Activated naive CD8-positive, alpha-beta T cell treated with anti-CD3 and anti-CD28 coated beads, Interleukin-2, amount 10 ng/mL, durations not matched to agents 7 days and 5 days (primary cell): ENCODE results near the gene CDKN1C. TPM values are rescaled to one million over a fixed set of nuclear protein-coding genes. Genes with fewer than 3 reads are reported as not detected.
A peak's percentile ranks its signal among the peaks of the same experiment; 100 is the strongest.
"Not testable (repeated sequence)": the region's sequence is repeated elsewhere in the genome, so short reads cannot be mapped to it uniquely, and the experiment has no call there.

Source experiments
- ATAC-seq: fragments of 150-1000 bp; cut with Tn5 transposase; one replicate; pipeline ENCODE4 v1.10.0; 2021; ENCODE audit warnings: low read depth, moderate library complexity
- POLR2A ChIA-PET: fragments of 350-600 bp; sonication (Branson Sonifier 250); formaldehyde crosslinking; loops from one replicate; lab custom pipeline; 2021; ENCODE audit warnings: antibody characterized with exemption; lab: Charles Lee
- DNase-seq: peaks from one replicate; pipeline ENCODE4 v3.0.0; 2021
- H3K27ac Mint-ChIP-seq: one replicate; pipeline ENCODE4 v1.8.0; 2022; ENCODE audit warnings: mild to moderate bottlenecking, mixed read lengths
- H3K27me3 Mint-ChIP-seq: one replicate; pipeline ENCODE4 v1.8.0; 2022; ENCODE audit warnings: mild to moderate bottlenecking, moderate library complexity, mixed read lengths
- H3K36me3 Mint-ChIP-seq: one replicate; pipeline ENCODE4 v1.8.0; 2021; ENCODE audit warnings: mild to moderate bottlenecking, mixed read lengths
- H3K4me1 Mint-ChIP-seq: one replicate; pipeline ENCODE4 v1.8.0; 2021; ENCODE audit warnings: mixed read lengths
- H3K4me3 Mint-ChIP-seq: one replicate; pipeline ENCODE4 v1.8.0; 2022; ENCODE audit warnings: mild to moderate bottlenecking, moderate library complexity, mixed read lengths
- H3K9me3 Mint-ChIP-seq: one replicate; pipeline ENCODE4 v1.8.0; 2021; ENCODE audit warnings: mixed read lengths
- total RNA-seq, 2 experiments: library from RNA; stranded (reverse); gene quantifications; one replicate each; pipeline ENCODE4 v1.2.3, GENCODE V29; 2021

Gene CDKN1C
- total RNA-seq, 2 experiments from 2014 or later: 2.9 to 3.1 TPM

DNA sequence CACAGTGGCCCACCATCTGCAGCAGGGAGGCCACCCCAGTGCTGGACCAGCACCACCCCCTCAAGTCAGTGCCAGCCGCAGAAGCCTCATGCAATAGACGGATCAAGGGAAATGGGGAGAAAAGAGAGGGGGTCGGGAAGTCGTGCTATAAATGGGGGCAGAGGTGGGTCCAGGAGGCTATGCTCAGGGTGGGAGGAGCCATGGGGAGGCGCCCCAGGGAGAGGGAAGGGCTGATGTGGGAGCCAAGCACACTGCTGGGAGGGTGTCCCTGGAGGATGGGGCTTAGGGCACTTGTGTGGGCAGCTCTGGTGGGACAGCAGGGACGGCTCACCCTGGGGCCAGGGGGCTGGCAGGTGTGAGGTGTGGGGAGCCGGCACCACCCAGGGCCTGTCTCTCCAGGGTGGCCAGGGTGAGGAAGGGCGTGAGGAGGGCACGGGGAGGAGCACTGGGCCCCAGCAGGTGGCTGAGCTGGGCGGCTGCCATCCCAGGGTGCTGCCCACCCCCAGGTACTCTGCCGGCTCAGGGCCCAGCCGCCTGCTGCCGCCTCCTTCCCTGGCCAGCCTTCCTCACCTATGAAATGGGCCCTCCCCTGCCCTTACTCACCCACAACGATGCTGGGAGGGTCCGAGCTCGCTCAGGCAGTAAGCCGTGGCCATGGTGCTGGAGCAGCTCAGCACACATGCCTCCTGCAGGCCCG lies 25.7 kb upstream of the CDKN1C start:
- no peak for DNase-seq
- POLR2A ChIA-PET: no interaction called here
- Mint-ChIP-seq H3K4me1 (peaks cover 10% of the 10 kb centered on the region), H3K27ac (no peak overlapping the region), H3K36me3 (no peaks in the 10 kb centered on the region), H3K9me3 (no peaks in the 10 kb centered on the region), H3K4me3 (no peak overlapping the region), H3K27me3 (no peaks in the 10 kb centered on the region)
- ATAC-seq: no peak

DNA sequence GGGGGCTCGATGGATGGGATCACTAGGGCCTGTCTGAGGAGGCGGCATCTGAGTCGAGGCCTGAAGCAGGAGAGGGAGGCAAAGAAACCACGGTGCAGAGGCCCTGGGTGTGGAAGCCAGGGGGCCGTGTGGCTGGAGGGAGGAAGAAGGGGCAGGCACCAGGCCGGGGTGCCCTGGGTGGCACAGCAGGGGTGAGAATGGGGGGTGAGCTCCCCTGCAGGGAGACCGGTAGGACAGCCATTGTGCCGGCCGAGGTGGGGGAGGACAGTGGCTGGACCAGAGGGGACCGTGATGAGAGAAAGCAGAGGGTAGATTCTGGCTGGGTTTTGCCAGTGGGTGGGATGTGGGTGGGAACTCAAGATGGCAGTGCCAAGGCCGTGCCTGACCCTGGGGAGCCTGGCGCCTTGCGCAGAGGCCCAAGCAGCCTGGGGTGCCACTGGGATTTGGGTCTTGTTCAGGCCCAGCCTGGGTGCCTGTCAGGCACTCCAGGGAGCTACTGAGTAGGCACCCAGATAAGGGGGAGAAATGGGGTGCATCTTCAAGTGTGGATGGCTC lies 24.9 kb upstream of the CDKN1C start:
- no peaks in the 10 kb centered on the region for H3K9me3 Mint-ChIP-seq
- H3K36me3 Mint-ChIP-seq: peaks cover 2% of the 10 kb centered on the region
- no peak for DNase-seq
- no peak overlapping the region for H3K4me3 Mint-ChIP-seq
- H3K4me1 Mint-ChIP-seq: peaks cover 10% of the 10 kb centered on the region
- POLR2A ChIA-PET: no interaction called here
- ATAC-seq: no peak
- no peaks in the 10 kb centered on the region for H3K27me3 Mint-ChIP-seq
- no peak overlapping the region for H3K27ac Mint-ChIP-seq

DNA sequence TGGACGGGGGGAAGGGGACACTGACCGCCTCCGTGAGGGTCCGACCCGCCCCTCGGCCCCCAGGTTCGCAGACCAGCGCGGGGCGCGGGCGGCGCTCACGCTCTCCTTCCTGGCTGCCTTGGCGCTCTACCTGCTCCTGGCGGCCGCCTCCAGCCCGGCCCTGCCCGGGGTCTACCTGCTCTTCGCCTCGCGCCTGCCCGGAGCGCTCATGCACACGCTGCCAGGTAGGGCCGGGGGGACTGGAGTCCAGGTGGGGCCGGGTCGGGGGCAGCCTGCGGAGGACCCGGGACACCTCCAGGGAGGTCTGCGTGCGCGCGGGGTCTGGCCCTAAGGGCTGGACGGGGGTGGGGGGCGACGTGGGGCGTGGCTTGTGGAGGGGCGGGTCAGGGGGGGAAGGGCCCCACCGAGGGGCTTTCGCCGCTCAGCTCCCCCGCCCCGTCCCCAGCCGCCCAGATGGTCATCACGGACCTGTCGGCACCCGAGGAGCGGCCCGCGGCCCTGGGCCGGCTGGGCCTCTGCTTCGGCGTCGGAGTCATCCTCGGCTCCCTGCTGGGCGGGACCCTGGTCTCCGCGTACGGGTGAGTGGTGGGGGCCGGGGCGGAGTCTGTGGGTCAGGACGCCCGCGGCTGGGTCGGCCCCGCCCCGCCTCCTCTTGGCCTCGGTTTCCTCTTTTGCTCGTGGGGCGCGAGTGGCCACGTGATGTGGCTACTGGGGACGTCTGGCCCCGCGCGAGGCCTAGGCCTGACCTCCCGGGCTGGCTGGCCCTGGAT lies 23.7 kb upstream of the CDKN1C start:
- no peak for DNase-seq
- peaks cover 9% of the 10 kb centered on the region for H3K36me3 Mint-ChIP-seq
- POLR2A ChIA-PET: no interaction called here

DNA sequence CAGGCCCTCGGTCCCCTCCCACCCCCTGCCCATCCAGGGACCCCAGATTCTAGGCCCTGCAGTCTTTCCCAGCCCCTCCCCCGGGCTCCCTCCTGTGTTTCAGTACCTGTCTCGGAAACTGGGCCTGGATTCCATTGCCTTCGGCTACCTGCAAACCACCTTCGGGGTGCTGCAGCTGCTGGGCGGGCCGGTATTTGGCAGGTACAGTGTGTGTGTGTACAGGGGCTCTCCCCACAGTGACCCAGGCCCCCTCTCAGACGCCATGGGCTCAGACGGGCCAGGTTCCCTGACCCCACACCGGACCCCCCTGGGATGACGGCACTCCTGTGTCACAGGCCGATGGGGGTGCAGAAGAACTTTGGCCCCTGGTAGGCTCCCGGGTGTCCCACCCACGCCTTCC lies 22.6 kb upstream of the CDKN1C start:
- H3K9me3 Mint-ChIP-seq: no peaks in the 10 kb centered on the region
- POLR2A ChIA-PET: no interaction called here
- H3K4me1 Mint-ChIP-seq: peaks cover 3% of the 10 kb centered on the region
- H3K36me3 Mint-ChIP-seq: peaks cover 9% of the 10 kb centered on the region
- DNase-seq (no peak), ATAC-seq (no peak)
- H3K27ac Mint-ChIP-seq: no peak overlapping the region
- no peaks in the 10 kb centered on the region for H3K27me3 Mint-ChIP-seq
- H3K4me3 Mint-ChIP-seq: no peak overlapping the region

More for the DNA sequence above, 23.7 kb upstream of the CDKN1C start:
- Mint-ChIP-seq H3K4me1 (peaks cover 12% of the 10 kb centered on the region), H3K27ac (no peak overlapping the region), H3K4me3 (no peak overlapping the region), H3K27me3 (no peaks in the 10 kb centered on the region), H3K9me3 (no peaks in the 10 kb centered on the region)
- no peak for ATAC-seq

DNA sequence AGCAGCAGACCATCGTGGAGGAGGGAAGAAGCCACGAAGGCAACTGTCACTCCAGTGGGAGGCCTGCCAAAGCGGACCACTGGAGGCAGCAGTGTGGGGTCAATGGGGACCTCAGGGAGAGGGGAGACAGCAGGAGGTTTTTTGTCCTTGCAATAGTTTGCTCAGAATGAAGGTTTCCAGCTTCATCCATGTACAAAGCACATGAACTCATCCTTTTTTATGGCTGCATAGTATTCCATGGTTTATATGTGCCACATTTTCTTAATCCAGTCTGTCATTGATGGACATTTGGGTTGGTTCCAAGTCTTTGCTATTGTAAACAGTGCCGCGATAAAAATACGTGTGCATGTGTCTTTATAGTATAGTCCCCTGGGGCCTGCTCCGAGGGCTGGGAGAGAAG lies 19.7 kb upstream of the CDKN1C start:
- DNase-seq, ATAC-seq, POLR2A ChIA-PET, H3K9me3 Mint-ChIP-seq, H3K27me3 Mint-ChIP-seq, H3K36me3 Mint-ChIP-seq, H3K4me1 Mint-ChIP-seq, H3K4me3 Mint-ChIP-seq: not testable (repeated sequence)
- peak overlapping the region; percentile 17 for H3K27ac Mint-ChIP-seq

DNA sequence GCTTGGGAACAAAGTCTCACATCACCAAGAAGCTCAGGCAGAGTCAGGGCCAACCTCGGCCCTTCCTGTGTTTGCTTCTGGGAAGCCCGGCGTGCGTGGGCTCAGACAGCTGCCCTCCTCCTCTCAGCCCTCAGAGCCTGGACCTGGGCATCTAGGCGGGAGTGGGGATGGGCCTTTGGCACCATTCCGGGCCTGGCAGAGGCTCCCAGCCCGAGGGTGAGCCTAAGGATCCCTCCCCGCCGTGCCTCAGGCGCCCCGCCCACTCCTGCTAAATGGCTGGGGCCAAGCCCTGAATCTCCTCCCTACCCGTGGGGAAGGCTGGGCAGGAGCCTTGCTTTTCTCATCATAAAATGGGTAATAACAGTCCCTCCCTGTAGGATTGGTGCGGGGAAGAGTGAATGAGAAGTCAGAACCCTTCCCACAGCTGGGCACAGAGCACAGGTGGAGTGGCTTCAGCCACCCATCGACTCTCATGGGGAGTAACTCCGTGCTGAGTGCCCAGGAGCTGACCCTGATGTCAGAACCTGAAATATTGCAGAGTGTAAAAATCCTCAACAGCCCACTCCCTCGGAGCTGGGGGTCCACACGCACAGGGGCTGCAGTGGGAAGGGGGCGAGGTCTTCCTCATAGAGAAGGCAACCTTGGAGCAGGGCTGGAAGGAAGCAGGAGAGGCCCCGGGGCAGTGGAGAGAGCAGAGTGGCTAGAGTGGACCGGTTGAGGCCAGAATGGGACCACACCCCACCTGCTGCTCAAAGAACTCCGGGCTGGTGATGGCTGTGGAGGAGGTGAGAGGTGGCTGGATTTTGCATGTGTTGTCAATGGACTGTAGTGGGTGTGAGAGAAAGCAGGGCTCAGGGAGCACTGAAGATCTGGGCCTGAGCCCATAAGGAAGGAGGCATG lies 18.8 kb upstream of the CDKN1C start:
- no peak overlapping the region for H3K4me3 Mint-ChIP-seq
- no peak for DNase-seq
- ATAC-seq: no peak
- H3K4me1 Mint-ChIP-seq: peaks cover 6% of the 10 kb centered on the region
- POLR2A ChIA-PET: no interaction called here
- no peak overlapping the region for H3K27ac Mint-ChIP-seq
- peaks cover 9% of the 10 kb centered on the region for H3K36me3 Mint-ChIP-seq
- H3K9me3 Mint-ChIP-seq: no peaks in the 10 kb centered on the region
- H3K27me3 Mint-ChIP-seq: no peaks in the 10 kb centered on the region

DNA sequence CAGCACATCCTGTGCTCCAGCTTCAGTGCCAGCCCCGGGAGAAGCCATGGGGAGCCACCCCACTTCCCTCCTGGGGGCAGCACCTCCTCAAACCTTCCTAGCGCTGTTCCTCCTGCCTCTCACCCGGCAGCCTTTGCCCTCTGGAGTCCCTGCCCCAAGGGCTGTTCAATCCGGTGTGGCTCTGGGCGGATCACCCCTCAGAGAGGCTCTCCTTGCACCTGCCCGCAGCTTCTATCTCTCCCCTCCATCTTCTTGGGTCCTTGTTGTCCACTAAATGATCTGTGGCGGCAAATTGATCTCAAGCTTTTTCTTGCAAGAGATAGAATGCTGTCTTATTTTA lies 18.1 kb upstream of the CDKN1C start:
- POLR2A ChIA-PET: interaction anchor here (1.7 to 2.1 kb wide), 2 partner anchors 11 to 19 kb away, joined by 4 to 20 read pairs; no protein-coding TSS in a partner anchor
- Mint-ChIP-seq H3K27ac (peak overlapping the region; percentile 26), H3K4me1 (peaks cover 14% of the 10 kb centered on the region), H3K27me3 (no peaks in the 10 kb centered on the region), H3K9me3 (no peaks in the 10 kb centered on the region), H3K36me3 (peaks cover 9% of the 10 kb centered on the region), H3K4me3 (peak overlapping the region; percentile 52)
- no peak for ATAC-seq
- DNase-seq: no peak

DNA sequence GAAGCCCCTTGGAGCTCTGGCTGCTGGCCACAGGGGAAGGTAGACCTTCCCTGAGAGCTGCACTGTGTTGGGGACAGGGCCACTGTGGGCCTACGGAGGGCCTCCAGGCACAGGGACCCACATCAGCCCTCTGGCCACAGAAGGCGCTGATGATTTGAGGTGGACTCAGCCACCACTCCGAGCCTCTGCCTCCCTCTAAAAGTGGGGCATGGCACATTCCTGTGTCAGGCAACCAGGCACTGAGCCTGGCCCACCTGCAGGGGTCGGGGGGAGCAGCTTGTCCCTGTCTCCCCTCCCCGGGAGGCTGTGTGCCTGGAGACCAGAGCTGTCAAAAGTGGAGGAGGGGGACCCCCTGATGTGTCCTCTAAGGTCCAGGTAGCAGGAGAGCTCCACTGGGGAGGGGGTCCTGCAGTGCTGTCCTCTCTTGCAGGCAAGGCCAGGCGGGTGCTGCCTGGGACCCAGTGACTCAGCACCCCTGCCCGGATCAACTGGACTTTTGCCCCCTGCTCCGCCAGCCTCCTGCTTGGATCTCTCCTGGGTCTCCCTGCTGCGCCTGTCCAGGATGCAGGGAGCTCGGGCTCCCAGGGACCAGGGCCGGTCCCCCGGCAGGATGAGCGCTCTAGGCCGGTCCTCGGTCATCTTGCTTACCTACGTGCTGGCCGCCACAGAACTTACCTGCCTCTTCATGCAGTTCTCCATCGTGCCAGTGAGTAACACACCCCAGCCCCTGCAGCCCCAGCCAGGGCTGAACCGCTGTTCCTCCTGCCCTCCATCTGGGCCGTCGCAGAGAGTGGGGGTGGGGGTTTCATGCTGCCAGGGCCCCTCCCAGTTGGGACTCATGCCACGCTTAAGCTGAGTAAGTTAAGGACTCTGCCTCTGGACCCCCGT lies 17.5 kb upstream of the CDKN1C start:
- no peaks in the 10 kb centered on the region for H3K27me3 Mint-ChIP-seq
- no peak for ATAC-seq
- H3K27ac Mint-ChIP-seq: peak overlapping the region; percentile 47
- H3K4me3 Mint-ChIP-seq: peak overlapping the region; percentile 71
- H3K4me1 Mint-ChIP-seq: peaks cover 20% of the 10 kb centered on the region
- no peak for DNase-seq
- POLR2A ChIA-PET: interaction anchor here (0.7 to 2.4 kb wide), 6 partner anchors 10 to 42 kb away, joined by 3 to 20 read pairs (median 4); partner anchors contain the start of gene PHLDA2
- H3K9me3 Mint-ChIP-seq: no peaks in the 10 kb centered on the region
- peaks cover 9% of the 10 kb centered on the region for H3K36me3 Mint-ChIP-seq

DNA sequence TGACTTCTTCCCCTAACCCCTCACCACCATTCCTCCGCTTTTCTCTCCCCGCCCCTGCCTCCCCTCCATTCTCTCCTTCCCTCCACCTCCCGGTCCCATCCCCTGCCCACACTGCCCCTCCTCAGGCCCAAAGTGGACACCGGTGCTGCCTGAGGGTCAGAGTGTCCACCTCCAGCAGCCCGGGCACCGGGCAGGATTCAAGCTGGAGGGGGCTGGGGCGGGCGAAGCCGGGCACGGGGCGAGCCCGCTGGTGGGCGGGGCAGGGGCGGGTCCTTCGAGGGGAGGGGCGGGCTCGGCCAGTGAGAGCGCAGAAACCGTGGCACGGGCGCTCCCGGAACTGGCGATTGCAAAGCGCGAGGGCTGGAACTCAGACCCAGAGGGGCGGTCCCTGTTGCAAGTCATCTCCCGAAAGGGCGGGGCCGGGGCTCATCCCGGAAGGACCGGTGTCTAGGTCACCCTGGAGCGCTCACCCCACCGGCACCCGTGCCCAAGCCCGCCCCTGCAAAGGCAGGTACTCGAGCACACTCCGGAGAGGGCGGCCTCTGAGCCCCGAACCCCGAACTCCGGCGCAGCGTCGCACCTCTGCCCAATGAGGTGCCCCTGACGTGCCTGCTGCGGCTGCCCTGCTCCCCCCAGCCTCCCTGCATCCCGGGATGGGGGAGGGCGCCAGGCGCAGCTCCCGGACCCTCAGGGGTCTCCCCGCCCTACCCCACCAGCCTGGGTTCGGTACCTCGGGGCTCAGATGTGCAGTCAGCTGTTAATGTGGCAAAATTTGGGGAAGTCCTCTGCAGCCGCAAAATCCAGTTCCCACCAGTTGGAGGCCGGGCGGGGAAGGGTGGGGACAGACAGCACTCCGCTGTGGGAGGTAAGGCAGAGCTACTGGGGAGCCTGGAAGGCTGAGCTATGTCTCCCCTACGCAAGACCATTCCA lies 16.5 kb upstream of the CDKN1C start:
- Mint-ChIP-seq H3K9me3 (no peaks in the 10 kb centered on the region), H3K4me3 (peak overlapping the region; percentile 71), H3K27ac (peak overlapping the region; percentile 62), H3K36me3 (peaks cover 9% of the 10 kb centered on the region), H3K27me3 (no peaks in the 10 kb centered on the region), H3K4me1 (peaks cover 23% of the 10 kb centered on the region)
- POLR2A ChIA-PET: interaction anchor here (0.7 to 2.4 kb wide), 6 partner anchors 9 to 43 kb away, joined by 3 to 20 read pairs (median 4); partner anchors contain the start of gene PHLDA2
- DNase-seq (peak; percentile 91), ATAC-seq (peak; percentile 89)

DNA sequence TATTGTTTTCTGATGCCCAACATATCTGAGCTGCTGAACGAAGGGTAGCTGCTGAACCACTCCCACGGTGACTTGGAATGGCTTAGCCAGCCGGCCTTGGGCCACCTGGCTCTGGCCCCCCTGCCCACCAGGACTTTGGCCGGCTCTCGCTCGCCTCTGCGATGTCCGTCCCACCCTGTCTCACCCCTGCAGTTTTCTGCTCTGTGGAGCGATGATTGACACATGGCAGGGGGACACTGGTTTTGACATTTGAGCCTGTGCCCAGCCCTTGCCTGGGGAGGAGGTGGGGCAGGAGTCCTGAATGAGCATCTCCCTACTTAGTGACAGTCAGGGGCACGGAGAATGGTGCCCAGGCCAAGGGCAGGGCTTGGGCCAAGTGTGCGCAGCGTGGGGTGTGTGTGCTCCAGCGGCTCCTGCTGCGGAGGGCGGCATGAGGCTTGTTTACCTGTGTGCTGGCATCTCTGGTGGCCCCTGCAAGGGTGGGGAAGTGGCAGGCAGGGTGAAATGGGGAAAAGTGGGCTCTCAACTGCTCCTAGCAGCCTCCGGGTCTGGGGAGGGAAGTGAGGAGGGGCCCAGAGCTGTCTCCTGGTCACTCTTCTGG lies 15.7 kb upstream of the CDKN1C start:
- POLR2A ChIA-PET: interaction anchor here (2.4 kb wide), 1 partner anchor 28 kb away, joined by 10 read pairs; the partner anchor contains the start of gene PHLDA2
- H3K4me1 Mint-ChIP-seq: peaks cover 23% of the 10 kb centered on the region
- peak overlapping the region; percentile 62 for H3K27ac Mint-ChIP-seq
- DNase-seq (no peak), ATAC-seq (no peak)
- no peaks in the 10 kb centered on the region for H3K9me3 Mint-ChIP-seq
- peaks cover 9% of the 10 kb centered on the region for H3K36me3 Mint-ChIP-seq
- peak overlapping the region; percentile 71 for H3K4me3 Mint-ChIP-seq
- no peaks in the 10 kb centered on the region for H3K27me3 Mint-ChIP-seq
